RPMI7951 (cell line): ENCODE measurements around the gene XG. TPM values are rescaled to one million over a fixed set of nuclear protein-coding genes. Genes with fewer than 3 reads are reported as not detected.
"Not testable (repeated sequence)": the region's sequence is repeated elsewhere in the genome, so short reads cannot be mapped to it uniquely, and the experiment has no call there.

Experiments used
- DNase-seq: peaks from one replicate; pipeline ENCODE4 v3.0.0-alpha.2; 2012; ENCODE audit warnings: low read depth
- total RNA-seq: library from RNA; depleted of rRNA; stranded (reverse); fragments of >200 nt; shearing (Covaris generic); gene quantifications from 2 replicates; pipeline ENCODE4 v1.2.3, GENCODE V29; 2014

XG gene
- total RNA-seq, 1 experiment from 2014 or later = not detected

- DNase-seq = not testable (repeated sequence)
Observed at GRCh38 chrX:2780472-2781225, 28.8 kb downstream of the XG start.

GRCh38 chrX:2781226-2781571, 29.4 kb downstream of the XG start:
- DNase-seq = no peak

- DNase-seq = no peak
Observed at GRCh38 chrX:2781698-2782097, 29.9 kb downstream of the XG start.

GRCh38 chrX:2782171-2782570, 30.3 kb downstream of the XG start:
- no peak for DNase-seq

GRCh38 chrX:2782778-2783177, 30.9 kb downstream of the XG start:
- DNase-seq = no peak

GRCh38 chrX:2784026-2784425, 32.2 kb downstream of the XG start:
- DNase-seq = no peak

GRCh38 chrX:2785538-2785937, 33.7 kb downstream of the XG start:
- DNase-seq = no peak

- no peak for DNase-seq
Observed at GRCh38 chrX:2788980-2789379, 37.1 kb downstream of the XG start.

- no peak for DNase-seq
Observed at GRCh38 chrX:2789569-2789968, 37.7 kb downstream of the XG start.

GRCh38 chrX:2793752-2794151, 41.9 kb downstream of the XG start:
- no peak for DNase-seq

- DNase-seq = no peak
Observed at GRCh38 chrX:2794336-2794735, 42.5 kb downstream of the XG start.

GRCh38 chrX:2796808-2797207, 45.0 kb downstream of the XG start:
- not testable (repeated sequence) for DNase-seq

GRCh38 chrX:2799369-2799768, 47.5 kb downstream of the XG start:
- DNase-seq = no peak

- DNase-seq = not testable (repeated sequence)
Observed at GRCh38 chrX:2799980-2800379, 48.1 kb downstream of the XG start.

GRCh38 chrX:2801223-2801622, 49.4 kb downstream of the XG start:
- DNase-seq = no peak

GRCh38 chrX:2802376-2803090, 50.7 kb downstream of the XG start:
- DNase-seq = not testable (repeated sequence)

GRCh38 chrX:2803486-2803885, 51.6 kb downstream of the XG start:
- DNase-seq = not testable (repeated sequence)

GRCh38 chrX:2804106-2804843, 52.4 kb downstream of the XG start:
- not testable (repeated sequence) for DNase-seq

- not testable (repeated sequence) for DNase-seq
Observed at GRCh38 chrX:2804858-2805257, 53.0 kb downstream of the XG start.

GRCh38 chrX:2811271-2811670, 59.4 kb downstream of the XG start:
- DNase-seq = no peak

- peak; percentile 39 for DNase-seq
Observed at GRCh38 chrX:2812161-2812907, 60.5 kb downstream of the XG start.

GRCh38 chrX:2817036-2817435, 65.2 kb downstream of the XG start:
- DNase-seq = no peak
